Kidney epithelial cell (primary cell): Measurements from ENCODE around the gene PGM1. TPM values are rescaled to one million over a fixed set of nuclear protein-coding genes. Genes with fewer than 3 reads are reported as not detected.

Experiments
- DNase-seq: peaks from one replicate; pipeline ENCODE4 v3.0.0-alpha.2; 2010; ENCODE audit warnings: low read depth
- H3K27me3 ChIP-seq: 2 replicates; pipeline ENCODE4 v1.6.0; 2011; ENCODE audit warnings: low read length; ENCODE audit not compliant: control insufficient read depth, insufficient read depth
- H3K36me3 ChIP-seq: 2 replicates; pipeline ENCODE4 v1.5.1; 2011; ENCODE audit warnings: low read length; ENCODE audit not compliant: control insufficient read depth, insufficient read depth
- H3K4me3 ChIP-seq: 2 replicates; pipeline ENCODE4 v1.5.1; 2011; ENCODE audit warnings: low read depth, mild to moderate bottlenecking, control low read depth, low read length
- total RNA-seq: library from RNA; depleted of rRNA; stranded (reverse); fragments of >200 nt; gene quantifications from 2 replicates; pipeline ENCODE4 v1.2.3, GENCODE V29; 2015
- TF ChIP-seq, protein P1 (sequence below): IDR thresholded peaks from 2 replicates; pipeline ENCODE4 v1.5.1; 2011; ENCODE audit warnings: mild to moderate bottlenecking, moderate library complexity, low read length, control low read depth, inconsistent platforms; ENCODE audit not compliant: insufficient read depth, poor library complexity, severe bottlenecking

The PGM1 gene
- total RNA-seq, 1 donor from 2014 or later: 36.2 TPM

DNA sequence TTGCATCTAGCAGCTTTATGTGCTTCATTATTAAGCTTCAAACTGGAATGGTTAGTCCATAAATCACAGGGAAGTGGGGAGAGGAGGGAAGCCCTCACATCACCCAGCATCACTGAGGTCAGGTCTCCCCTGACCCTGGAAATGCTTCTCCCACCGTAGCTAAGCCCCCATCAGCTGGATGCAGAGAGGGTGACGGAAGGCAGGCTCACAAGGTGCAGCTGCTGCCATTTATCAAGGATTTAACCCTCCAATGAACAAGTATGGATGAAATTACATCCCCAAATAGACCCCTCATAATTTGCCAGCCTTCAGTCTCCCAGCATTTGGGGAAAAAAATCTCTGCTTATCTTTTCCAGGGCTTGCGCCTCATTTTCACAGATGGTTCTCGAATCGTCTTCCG lies 60.8 kb downstream of the PGM1 start:
- TF ChIP-seq, protein P1, sequence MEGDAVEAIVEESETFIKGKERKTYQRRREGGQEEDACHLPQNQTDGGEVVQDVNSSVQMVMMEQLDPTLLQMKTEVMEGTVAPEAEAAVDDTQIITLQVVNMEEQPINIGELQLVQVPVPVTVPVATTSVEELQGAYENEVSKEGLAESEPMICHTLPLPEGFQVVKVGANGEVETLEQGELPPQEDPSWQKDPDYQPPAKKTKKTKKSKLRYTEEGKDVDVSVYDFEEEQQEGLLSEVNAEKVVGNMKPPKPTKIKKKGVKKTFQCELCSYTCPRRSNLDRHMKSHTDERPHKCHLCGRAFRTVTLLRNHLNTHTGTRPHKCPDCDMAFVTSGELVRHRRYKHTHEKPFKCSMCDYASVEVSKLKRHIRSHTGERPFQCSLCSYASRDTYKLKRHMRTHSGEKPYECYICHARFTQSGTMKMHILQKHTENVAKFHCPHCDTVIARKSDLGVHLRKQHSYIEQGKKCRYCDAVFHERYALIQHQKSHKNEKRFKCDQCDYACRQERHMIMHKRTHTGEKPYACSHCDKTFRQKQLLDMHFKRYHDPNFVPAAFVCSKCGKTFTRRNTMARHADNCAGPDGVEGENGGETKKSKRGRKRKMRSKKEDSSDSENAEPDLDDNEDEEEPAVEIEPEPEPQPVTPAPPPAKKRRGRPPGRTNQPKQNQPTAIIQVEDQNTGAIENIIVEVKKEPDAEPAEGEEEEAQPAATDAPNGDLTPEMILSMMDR: no peak
- peaks cover 2% of the 10 kb centered on the region for H3K36me3 ChIP-seq
- no peaks in the 10 kb centered on the region for H3K27me3 ChIP-seq
- H3K4me3 ChIP-seq: no peak overlapping the region
- DNase-seq: no peak

DNA sequence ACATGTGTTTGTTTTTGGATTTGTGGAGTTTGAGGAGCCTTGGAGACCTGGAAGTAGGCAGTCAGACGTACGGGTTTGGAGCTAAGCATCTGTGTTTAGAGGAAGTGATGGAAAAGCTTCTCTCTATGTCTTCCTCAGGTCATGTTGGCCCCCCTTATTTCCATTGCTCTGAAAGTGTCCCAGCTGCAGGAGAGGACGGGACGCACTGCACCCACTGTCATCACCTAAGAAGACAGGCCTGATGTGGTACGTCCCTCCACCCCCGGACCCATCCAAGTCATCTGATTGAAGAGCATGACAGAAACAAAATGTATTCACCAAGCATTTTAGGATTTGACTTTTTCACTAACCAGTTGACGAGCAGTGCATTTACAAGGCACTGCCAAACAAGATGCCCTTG lies 66.2 kb downstream of the PGM1 start:
- no peak for DNase-seq
- peaks cover 2% of the 10 kb centered on the region for H3K36me3 ChIP-seq
- H3K27me3 ChIP-seq: no peaks in the 10 kb centered on the region
- no peak overlapping the region for H3K4me3 ChIP-seq
- TF ChIP-seq, protein P1: no peak

DNA sequence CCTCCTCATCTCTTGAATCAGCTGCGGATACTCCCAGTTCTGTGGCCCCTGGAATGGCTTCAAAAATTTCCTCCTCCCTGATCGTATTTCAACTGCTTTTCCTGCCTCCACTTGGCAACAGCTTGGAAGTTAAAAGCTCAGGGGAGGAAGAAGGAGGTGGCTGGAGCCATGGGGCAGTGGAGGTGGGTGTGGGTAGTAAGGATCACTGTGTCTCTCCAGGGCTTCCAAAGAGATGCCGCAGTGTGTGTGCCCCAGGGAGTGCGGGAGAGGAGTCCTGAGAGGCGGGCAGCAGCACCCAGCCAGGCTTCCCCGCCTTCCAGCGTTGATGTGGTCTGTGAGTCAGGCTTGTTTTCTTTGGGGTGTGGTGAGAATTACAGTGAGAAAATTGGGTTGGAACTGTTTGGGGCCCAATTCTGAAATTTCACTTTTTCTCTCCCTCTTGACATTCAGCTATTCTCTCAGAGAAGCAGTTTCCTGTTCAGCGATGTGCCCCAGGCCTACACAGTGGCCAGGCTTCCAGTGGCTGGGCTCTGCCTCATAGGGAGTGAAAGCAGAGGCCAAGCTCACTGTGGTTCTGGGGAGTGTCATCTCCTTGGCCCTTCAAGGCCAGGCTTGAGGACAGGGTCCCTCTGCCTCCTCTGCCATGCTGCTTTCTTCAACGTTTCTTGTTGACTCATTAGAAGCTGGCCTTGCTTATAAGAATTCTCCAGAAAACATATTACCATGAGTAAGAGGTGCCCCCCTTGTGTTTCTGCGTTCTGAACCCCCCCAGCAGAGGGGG lies 69.0 kb downstream of the PGM1 start:
- TF ChIP-seq, protein P1: peak; percentile 2
- no peaks in the 10 kb centered on the region for H3K27me3 ChIP-seq
- H3K36me3 ChIP-seq: no peaks in the 10 kb centered on the region
- no peak for DNase-seq
- no peak overlapping the region for H3K4me3 ChIP-seq

DNA sequence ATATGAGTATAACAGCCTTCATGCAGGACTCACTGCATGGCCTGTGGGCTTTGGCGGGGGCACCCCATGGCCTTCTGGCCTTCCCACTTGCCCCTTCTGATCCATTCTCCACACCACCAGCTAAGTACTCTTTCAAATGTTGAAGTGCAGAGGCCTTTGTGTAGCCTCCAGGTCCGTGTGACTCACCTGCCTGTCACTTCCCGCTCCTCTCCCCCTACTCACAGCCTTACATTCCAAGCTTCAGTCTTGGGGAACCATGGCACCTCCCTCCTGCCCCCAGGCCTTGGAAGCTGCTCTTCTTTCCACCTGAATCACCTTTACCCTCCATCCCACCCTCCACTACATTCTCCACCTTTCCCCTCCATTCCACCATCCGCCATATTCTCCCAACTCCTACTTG lies 69.6 kb downstream of the PGM1 start:
- peak; percentile 89 for DNase-seq
- no peak overlapping the region for H3K4me3 ChIP-seq
- H3K36me3 ChIP-seq: no peaks in the 10 kb centered on the region
- TF ChIP-seq, protein P1: no peak
- H3K27me3 ChIP-seq: no peaks in the 10 kb centered on the region

DNA sequence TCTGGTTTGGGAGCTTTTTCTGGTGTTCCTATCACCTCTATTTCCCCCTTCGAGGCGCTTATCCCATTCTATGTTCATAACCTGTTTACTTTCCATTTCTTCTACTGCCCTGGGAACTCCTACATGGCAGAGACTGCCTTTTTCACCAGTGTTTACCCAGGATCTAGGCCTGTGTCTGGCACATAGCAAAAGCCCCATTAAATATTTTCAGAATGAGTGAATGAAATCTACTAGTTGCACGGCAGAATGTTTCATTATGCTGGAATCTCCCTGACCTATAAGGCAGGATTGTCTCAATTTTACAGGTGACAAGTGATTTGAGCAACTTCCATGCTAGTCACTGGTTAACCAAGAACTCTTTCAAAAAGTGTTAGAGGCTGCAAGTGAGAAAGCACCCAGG lies 70.1 kb downstream of the PGM1 start:
- TF ChIP-seq, protein P1: no peak
- Histone ChIP-seq H3K27me3 (no peaks in the 10 kb centered on the region), H3K4me3 (no peak overlapping the region), H3K36me3 (no peaks in the 10 kb centered on the region)
- no peak for DNase-seq

DNA sequence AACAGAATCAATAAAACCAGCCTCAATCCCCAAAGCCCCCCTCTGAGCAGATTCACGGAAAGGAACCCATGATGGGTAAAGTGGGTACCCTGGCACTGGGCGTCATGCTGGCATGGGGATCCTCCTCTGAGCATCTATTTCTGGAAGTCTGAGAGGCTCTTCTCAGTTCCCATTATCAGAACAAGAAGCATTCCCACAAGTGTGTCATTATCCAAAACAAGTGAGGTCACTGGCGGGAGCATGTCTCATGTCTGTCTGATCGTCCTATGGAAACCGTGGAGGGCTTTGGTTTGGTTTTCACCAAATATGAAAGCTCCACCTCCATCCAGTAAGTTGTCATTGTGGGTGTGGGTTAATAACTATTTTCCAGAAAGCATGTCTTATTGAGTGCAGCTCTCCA lies 70.7 kb downstream of the PGM1 start:
- DNase-seq: no peak
- H3K4me3 ChIP-seq: no peak overlapping the region
- H3K36me3 ChIP-seq: no peaks in the 10 kb centered on the region
- H3K27me3 ChIP-seq: no peaks in the 10 kb centered on the region
- TF ChIP-seq, protein P1: no peak
